Right hindlimb (tissue), 1 donor: Measurements from ENCODE around the gene ADTRP.
A peak's percentile ranks its signal among the peaks of the same experiment; 100 is the strongest.

Source experiments
- DNase-seq: peaks from one replicate; pipeline ENCODE4 v3.0.0-alpha.2; 2018

ADTRP gene

DNA sequence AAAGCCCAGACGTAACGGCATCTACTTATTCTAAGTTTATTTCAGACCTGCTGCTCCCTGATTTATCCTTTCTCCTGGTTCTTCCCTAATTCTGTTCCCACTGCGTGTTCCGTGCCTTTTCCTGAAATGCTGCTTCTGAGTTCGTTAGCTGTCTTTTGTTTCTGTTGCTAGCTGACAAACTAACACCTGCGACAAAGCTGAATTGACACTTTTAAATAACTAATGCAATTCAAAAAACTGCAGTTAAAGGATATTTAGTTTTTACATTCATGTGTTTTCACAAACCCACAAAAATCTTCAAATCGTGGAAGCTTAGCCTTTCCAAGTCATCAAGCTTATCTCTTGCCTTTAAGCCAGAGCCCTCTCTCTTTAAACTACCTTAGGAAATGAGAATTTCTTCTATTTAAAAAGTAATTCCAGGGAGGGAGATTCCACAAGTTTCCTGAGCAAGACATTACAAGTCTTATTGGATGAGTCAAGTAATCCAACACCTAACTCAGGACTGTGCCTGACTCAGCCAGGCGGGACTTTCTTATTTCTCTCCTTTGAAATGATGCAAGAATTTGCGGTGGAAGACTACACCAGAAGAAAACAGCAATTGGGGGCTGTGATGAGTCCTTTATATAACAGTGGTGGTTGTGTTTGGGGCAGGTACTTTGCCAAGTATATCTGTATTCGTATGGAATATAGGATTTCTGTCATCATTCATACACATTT, 6.3 kb downstream of the ADTRP start:
- no peak for DNase-seq

DNA sequence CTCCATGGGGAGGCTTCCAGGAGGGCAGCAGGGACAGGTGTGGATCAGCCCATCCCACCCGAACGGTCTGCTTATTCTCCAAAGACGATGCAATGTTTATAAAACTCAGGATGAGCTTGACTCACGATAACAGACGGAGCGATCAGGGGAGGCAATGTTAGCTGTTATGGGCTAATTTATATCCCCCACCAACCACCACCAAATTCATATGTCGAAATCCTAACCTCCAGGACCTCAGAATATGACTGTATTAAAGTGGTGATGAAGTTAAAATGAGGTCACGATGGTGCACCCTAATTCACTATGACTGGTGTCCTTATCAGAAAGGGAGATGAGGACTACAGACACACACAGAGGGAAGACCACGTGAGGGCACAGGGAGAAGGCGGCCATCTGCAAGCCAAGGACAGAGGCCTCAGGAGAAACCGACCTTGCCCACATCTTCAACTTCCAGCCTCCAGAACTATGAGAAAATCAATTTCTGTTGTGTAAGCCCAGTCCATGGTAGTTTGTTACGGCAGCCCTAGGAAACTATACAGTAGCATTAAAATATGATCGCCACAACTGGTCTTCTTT, 7.0 kb downstream of the ADTRP start:
- DNase-seq = no peak

DNA sequence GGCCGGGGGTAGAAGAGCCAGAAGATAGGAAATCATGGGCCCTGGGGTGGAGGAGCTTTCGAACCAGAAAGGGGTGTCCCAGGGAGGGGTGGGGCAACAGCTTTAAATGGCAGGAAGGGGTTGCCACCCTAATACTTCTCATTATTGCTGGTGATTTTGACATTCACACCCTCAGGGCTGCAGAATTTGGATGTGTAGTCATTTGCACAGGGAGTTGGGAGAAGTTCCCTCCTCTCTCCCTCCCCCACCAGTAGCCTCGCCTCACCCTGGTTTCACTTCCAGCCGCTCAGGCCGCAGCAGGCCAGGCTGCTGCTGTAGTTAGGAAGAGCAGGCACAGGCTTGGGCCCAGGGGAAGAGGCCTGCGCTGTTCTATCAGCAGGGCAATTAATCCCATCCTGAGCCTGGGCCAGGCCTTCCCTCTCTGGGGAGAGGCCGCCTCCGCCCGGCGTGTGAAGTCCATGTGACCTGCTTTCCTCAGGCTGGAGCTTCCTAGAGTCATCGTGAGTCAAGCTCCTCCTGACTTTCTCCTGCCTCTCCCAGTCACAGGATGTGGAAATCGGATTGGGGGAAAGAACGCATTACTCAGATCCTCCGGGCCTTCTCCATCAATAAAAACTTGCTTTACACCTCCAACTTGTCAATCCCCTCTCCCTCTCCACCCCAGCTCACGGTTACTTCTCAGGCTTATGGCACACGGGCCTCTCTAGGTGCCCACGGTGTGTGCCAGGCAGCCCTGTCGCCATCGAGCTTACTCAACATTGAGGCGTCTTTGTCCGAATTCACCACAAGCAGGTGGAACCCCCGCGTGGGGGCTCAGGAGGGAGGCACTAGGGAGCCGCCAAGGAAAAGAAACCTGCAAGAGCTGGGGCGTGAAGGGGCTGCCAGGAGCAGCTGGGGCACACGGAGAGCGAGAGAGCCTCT, 7.8 kb downstream of the ADTRP start:
- peak; percentile 84 for DNase-seq

DNA sequence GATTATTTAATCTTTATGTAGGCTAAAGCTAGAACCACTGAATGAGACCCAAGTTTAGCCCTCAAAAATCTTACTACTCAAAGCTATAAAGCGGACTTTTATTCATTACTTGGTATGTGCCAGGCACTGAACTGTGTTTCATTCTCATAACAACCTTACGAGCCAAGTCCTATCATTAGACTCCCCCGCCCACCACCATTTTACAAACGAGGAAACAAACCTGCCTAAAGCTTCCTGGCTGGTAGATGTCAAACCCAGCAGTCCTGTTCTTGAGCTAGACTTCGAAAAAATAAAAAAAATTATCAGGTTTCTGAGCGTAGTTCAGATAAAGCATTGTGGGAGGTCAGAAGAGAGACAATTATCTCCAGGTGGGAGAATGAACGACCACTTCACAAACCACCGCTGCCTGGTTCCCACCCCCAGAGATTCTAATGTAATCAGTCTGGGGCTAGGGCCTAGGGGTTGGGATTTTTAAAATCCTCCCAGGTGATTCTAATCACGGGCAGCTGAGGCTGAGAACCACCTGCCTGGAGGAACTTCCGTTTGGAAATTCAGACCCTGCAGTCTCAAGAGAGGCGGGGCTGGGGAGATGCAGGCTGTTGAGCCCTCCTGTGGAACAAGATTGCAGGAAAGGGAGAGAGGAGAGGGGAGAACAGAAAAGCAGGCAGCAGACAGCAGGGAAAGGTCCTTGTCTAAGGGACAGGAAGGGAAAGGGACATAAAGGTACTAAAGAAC, 8.6 kb downstream of the ADTRP start:
- no peak for DNase-seq

DNA sequence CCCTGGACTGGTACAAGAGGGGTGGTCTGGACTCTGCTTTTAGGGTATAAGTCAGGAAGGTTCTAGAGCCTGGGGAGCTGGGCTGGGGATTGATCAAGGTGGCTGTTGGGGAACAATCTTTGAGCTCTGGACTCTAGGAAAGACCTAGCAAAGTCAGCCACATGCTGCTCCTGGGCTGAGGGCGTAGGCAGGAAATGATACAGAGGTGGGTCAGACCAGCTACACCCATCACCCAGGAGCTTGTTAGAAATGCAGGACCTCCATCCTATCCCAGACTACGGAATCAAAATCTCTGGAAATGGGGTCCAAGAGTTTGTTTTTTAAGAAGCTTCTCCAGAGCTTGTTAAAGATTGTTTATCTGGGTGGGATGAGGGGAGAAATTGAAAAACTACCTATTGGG, 9.4 kb downstream of the ADTRP start:
- no peak for DNase-seq

DNA sequence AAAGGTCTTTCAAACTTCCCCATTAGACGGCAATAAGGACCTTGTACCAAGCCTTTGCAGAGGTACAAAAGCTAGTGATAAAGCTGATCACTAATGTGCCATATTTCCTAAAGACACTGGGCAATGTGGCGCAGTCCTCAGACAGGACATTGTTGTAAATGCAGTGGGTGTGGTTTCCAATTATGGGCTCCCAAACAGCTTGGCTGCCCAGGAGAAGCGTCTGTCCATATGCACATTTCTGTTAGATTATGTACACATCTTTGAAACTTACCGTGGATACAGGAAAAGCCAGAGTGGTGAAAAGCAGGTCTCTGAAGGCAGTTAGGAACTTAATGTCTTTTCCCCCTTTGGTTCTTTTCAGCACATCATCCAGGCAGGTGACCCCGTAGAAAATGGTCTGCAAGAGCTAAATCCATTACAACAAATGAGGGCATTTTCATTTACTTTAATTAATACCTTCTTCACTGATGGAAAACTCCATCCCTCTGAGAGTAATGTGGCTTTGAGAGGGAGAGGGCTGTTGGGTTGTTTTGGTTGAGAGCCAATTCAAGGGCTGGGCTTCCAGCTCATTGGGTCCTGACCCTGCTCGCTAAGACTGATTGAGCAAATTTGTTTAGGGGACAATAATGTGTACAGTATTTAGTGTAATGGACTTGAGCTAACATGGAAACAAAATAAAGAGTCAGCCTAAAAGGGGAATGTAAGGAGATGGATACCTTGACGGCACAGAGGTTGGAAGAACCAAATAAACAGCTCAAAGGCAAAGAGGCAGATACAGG, 10.4 kb downstream of the ADTRP start:
- no peak for DNase-seq

DNA sequence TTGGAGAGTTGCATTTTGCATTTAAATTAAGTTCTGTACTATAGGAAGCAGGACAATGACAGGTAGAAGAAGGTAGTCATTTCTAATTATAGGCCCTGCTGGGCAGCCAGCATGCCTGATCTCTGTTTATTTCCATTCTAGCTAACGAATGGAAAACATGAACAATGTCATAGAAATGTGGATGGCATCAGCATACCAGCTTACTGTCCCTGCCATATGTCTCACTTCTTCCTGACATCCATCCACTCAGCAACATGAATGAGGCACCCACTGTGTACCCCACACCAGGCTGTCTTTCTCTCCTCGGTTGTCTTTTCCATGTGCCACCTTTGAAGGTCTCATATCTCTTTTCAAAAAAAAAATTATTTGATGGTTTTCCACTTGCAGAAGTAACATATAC, 11.1 kb downstream of the ADTRP start:
- no peak for DNase-seq

DNA sequence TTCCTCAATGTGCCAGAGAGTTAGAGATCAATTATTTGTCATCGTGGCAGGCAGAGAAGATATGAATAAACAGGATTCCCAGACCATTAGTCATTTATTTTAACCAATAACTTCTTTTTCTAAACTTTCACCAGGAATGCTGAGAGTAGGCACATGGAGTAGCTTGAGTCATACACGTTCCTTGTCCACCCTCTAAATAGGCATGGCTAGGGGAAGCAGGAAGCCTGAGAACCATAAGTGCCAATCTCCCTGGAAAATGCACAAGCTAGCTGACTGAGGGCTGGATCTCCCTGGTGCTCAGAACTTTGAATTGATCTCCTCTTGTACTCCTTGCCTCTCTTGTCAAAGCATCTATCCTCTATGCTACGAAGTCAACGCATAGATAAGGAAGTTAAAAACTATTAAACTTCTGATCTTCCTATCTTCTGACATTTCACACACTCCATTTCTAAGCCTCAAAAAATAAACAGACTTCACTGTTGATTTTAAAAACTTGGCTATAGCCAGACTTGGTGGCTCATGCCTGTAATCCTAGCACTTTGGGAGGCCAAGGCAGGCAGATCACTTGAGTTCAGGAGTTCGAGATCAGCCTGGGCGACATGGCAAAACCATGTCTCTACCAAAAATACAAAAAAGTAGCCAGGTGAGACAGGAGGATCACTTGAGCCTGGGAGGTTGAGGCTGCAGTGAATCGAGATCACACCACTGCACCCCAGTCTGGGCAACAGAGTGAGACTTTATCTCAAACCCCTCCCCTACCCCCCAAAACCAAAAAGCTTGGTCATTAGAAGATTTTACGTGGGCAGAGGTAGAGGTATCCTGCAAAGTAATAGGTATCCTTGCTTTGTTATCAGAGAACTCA, 11.8 kb downstream of the ADTRP start:
- DNase-seq = no peak

DNA sequence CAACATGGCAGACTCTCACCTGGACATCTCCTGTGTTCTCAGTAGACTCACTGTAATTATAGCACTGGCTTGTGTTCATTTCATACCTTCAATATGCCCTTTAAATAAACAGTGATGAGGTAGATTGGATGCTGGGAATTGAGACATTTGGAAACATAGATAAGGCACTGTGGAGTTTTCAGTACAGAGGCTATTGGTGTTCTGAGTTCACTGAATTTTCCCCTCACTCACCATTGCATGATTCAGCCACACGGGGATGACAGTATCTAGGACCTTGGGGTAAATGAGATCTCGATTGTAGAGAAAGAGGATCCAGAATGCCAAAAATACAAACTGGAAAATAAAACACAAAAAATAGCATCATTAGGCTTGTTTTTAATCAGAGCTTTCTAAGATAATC, 12.6 kb downstream of the ADTRP start:
- no peak for DNase-seq

DNA sequence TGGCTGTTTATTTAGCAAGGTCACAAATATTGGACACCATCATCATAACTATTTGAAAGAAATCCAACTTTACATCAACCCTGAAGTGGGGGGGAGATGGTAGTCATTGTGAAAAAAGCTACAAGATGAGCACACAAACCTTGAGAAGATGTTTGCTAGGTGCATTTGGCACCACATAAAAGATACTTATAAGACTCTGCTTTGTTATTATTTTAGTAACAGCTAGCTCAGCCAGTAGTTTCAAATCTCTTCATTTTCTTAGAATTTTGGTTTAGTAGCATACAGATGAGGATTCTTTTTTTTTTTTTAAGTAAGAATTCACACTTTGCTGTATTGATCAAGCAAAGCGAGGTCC, 14.4 kb downstream of the ADTRP start:
- DNase-seq = no peak

DNA sequence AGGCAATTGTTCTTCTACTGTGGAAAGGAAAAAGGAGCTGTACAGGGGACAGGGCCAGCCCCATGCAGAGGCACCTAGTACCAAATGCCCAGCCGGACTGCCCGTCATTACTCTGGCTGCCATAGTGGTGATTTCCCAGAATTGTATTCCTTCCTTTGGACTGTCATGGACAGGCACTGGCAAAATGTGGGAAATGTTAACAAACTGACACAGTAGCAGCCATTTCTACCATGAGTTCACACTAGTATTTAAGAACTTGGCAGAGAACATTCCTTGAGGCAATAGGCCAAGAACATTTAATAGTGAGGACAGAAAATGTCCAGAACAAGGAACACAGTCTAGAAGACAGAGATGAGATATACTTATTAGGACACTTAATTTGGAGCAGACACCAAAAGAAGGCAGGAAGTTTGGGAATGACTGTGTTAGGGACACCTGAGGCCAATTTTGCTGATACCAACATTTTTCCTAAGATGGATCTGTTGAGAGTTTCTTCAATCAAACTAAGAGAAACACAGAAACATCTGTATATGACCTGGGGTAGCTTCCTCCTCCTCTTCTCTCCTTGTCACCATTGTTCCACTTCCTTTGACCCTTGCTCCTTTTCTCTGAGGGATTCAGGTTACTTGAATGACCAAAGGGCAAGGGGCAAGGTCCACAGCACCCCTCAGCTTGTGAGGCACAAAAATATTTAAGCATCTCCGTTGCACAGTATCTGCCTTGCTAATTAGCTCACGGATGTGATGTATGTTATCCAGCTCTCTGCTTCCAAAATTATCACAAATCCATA, 14.9 kb downstream of the ADTRP start:
- DNase-seq = no peak

DNA sequence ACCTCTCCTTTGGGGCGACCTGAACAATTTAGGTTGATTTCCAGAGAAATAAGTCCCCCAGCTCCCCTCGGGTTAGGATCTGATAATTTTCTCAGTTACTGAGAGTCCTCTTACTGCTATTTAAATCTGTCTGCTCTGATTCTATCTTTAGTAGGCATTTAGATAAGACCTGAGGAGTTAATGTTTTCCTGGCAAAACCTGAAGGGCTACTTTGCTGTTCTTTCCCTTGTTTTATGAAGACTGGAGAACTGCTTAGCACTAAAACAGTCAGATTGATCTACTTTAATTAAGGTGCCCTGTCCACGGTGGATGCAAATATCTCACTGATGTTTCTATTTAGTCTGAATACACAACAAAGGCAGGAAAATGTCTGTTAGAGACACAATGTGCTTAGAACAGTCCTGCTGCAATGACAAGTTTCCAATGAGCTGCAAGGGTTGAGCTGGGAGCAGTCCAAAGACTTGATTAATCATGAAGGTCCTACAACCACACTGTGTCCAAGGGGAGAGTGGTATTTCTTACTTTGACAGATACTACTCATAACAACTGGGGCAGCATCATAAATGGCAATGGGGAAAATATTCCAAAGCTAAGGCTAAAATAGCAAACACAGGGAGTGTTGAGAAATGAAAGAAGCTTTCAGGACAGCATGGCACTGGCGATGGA, 15.7 kb downstream of the ADTRP start:
- DNase-seq = no peak

DNA sequence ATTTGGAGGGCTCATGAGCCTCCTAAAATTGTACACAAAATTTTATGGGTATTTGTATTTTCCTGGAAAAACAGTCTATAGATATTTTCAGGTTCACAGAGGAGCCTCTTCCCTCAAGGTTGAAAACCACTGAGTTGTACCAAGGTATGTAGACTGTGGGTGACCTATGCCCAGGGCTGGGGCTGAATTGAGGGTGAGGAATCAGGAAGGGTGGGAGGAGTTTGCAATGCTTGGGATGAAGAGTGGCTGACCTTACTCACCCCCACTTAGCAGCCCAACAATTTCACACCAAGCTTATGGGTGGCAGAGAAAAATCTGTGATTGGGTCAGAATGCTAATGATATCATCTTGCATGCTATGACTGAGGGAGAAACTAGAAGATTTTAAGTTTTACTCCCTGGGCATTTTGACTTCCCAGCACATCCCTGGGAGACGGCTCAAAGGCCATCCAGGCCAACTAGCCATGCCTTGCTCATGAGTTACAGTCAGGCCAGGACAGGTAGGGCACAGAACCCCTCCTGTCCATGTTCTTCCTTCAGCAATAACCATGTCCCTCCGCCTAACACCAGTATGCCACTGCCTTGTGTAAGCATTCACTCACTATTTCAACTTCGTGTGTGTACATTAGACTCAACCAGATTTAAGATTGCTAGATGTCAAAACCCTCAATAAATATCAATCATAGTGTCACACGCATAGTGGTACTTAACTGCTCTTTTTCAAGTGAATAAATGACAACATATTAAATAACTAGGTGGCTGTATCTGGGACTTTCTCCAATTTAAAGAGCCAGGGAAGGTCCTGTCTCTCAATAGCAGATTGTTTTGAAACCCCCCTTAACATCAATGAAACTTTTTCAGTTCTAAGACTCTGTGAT, 16.6 kb downstream of the ADTRP start:
- no peak for DNase-seq

DNA sequence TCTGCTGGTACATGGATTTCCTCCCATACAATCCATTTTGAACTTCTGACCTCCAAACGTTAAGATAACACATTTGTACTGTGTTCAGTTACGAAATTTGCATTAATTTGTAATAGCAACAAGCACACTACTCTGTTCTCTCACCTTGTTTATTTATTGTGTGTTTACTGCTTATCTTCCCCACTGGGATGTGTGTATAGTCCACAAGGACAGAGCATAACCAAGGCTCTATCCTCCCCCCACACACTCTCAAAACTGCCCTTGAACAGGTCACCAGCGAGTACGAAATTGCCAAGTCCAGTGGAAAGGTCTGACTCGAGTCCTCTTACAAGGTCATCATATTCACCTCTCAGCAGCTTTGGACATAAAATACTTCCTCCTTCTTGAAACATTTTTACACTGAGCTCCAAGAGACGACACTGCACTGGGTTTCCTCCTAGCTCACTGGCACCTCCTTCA, 18.6 kb downstream of the ADTRP start:
- no peak for DNase-seq

DNA sequence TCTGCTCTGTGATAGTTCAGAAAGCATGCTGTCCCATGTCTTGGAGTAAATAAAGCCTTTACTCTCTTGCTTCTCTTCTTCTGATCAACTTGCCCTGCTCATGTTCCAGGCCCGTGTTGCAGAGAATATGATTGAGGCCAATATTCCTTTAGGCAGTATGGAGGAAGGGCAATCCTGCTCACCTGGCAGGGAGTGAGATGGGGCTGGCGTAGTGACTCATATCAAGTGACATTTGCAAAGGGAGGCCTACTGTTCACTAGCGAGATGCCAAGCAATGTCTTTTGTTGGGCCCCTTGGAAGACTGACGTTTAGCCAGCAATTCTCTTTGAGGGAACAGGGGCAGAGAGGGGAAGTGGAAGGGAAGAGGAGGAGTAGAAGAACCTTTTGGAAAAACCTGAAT, 19.7 kb downstream of the ADTRP start:
- no peak for DNase-seq

DNA sequence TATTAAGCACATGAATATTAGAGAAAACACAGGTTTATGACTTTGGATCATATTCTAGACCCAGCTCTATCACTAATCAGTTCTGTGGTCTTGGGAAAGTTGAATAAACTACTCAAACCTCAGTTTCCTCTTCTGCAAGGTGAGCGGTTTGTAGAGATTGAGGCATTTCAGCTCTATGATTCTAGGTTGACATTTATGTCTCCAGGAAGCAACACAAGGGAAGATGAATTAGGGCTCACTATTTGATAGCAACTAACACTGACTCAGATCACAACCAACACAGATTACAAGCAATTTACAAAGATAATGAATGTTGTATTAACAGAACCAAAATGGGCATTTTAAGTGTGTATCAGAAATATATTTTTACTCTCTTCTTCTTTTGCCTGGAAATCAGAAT, 21.9 kb downstream of the ADTRP start:
- no peak for DNase-seq

DNA sequence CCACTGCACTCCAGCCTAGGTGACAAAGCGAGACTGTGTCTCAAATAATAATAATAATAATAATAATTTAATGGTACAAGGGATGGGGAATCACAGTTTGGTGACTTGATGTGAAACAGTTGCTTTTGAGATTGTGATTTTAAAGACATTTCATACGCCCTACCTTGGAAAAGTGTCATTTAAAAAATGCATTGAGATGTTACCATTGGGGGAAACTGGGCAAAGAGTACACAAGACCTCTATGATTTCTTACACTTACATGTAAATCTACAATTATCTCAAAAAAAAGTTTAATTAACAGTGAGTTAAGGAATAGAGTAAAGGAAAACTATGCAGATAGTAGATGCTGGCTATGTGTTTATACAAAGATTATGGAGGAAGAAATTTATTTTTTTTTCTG, 22.3 kb downstream of the ADTRP start:
- DNase-seq = no peak

DNA sequence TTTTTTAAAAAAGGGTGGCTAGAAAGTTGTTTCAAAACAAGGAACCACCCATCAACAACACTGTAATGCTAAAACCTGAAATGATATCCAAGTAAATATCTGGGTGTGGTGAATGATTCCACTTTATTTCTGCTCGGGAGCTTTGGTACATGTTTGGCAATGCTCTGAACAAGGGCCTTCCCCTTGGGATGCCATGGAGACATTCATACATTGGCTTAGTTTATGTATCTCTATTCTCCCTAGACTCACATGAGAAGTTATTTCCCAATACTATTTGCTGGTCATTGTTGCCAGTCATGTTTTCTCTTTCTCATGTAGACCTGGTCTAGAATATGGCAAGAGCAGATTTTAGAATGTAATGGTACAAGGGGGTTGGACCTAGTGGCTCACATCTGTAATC, 22.9 kb downstream of the ADTRP start:
- no peak for DNase-seq
